Activated T-cell treated with anti-CD3 and anti-CD28 coated beads for 1 hour (primary cell): ENCODE results near the gene OR10Z1.

ENCODE experiments used
- DNase-seq: peaks from one replicate; pipeline ENCODE4 v3.0.0-alpha.2; 2020; ENCODE audit warnings: low read depth

Gene OR10Z1, protein sequence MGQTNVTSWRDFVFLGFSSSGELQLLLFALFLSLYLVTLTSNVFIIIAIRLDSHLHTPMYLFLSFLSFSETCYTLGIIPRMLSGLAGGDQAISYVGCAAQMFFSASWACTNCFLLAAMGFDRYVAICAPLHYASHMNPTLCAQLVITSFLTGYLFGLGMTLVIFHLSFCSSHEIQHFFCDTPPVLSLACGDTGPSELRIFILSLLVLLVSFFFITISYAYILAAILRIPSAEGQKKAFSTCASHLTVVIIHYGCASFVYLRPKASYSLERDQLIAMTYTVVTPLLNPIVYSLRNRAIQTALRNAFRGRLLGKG

DNA sequence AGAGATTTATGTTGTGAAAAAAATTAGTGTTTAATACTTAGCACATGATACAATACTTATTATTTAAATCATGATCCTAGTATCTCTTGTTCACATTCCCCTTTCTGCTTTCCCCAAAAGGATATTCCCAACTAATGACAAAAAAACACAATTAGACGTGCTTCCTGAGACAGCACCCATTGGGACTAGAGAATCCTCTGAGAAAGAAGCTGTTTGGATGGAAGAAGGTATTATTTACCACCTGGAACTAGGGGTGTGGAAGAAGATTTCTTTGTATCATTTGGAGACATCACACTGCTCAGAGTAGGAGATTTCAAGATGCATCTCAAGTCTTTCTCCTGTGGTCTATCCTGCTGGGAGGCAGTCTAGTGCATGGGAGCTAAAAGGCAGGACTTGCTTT lies at the start of gene OR10Z1:
Gene OR10Z1 (plus strand): TSS at position 301 of the 400 bp plus-strand sequence. CDS start 1,171 bp downstream, outside the sequence.
- no peak for DNase-seq

DNA sequence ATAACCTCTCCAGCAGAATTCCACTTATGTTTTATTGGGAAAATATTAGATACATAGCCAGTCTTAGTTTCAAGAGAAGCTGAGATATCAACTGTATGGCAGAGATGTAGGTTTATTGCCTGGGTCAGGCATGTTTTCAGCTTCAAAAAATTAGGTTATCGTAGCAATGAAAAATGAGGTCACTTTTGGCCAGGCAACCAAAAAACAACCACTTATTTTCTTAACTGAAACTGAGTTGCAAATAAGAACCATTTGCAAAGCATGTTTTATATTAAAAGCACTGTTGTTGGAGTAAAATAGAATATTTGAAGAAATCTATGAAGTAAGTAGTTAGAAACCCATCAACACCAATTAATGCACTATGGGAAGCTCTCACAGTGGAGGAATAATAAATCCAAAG lies 45.4 kb upstream of the OR10Z1 start:
- no peak for DNase-seq

DNA sequence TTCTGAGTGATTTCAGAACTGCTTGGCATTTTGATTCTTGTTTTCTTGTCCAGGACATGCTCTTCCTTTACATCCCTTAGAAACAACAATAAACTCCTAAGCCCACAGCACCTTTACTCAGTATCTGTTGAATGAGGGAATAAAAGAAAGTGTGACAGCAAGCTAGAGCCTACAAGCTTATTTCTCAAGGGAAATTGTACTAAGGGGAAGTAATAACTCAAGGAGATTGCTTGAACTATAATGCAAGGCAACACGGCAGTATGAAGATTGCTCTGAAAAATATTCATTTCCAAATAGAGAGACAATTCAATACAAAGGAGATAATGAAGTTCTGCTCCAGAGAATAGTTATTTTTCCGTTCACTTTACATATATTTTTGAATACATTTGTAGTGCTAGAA lies 41.2 kb upstream of the OR10Z1 start:
- no peak for DNase-seq

DNA sequence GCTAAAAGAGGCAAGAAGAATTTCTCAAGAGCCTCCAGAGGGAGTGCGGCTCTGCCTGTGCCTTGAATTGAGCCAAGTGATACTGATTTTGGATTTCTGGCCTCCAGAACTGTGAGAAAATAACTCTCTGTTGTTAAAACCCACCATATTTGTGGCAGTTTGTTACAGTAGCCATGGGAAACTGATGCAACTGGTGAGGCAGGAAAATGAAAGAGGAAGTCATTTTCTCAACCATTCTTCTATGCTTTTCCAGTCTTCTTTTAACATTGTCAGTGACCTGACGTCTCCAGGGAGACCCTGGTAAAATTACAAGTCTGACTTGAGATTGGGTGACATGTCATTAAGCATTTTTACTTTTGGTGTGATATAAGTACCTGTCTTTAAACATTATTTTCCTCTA lies 40.5 kb upstream of the OR10Z1 start:
- no peak for DNase-seq

DNA sequence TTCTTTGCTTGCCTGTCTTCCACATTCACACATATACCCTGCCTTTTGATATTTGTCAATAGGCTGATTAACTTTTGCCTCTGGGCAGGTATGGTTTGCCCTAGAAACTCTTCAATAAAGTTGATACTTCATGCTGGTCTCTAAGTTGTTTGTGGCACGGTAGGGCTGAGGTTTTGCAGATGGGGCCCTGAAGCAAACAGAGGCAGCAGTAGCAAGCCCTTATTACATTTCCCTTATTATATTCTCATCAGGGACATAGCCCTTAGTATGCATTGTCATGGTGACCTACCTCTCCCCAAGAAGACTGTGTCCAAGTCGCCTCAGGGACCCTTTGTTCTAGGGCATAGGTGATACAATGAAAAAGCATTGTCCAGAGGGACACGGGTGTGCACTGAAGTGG lies 34.6 kb upstream of the OR10Z1 start, which contains the start of gene OR6P1:
Gene OR6P1 (minus strand): TSS at position 101 of the 400 bp plus-strand sequence. CDS start 6,976 bp downstream, outside the sequence.
- no peak for DNase-seq

DNA sequence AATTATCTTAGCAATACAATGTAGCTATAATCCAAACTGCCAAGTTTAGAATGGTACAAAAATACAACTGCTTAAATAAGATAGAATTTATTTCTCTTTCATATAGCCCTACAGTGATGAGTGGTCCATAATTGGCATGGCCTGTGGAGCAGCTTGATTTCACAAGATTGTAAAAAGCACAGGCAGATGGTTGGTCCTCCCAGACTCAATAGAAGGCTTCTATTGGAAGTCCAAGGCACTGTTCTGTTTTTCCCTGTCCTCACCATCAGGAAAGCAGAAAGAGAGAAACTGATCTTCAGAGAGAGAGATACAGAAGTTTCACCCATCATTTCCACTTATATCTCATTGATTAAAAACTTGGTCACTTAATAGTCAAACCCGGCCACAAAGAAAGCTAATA lies 32.8 kb upstream of the OR10Z1 start:
- no peak for DNase-seq

DNA sequence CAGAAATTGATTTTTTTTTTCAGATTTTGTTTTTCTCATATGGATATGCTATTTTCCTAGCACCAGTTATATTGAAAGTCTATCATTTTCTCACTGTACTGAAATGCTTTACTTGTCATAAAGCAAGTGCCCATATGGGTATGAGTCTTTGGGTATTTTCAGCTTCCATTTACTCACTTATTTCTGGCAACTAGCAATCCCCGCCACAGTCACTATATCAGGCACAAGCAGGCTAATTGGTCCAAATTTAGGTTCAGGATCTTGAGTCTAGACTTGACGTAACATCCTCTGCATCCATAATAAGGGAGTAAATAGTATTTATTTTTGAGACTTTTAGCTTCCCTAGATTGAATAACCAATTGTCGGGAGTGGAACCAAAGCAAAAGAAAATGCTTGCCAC lies 27.5 kb upstream of the OR10Z1 start:
- no peak for DNase-seq

DNA sequence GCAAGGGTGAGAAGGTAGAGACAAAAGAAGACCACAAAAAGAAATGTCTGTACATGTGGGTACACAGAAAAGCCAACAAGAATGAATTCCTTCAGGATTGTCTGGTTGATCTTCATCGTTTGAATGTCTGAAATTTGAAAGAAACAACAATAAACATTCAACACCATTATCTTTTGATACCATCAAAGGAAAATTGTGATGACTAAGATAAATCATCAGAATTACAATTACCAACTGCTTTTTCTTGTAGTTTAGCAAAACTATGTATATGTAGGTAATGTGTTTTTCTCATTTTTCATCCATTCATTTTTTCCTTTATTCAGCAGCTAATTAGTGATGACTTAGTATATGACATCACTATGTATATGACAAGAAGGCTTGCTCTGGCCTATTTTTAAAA lies 25.3 kb upstream of the OR10Z1 start, which contains the start of gene OR10X1:
Gene OR10X1 (minus strand): TSS at position 167 of the 400 bp plus-strand sequence. CDS start 0 bp downstream, at position 167.
- DNase-seq: no peak

DNA sequence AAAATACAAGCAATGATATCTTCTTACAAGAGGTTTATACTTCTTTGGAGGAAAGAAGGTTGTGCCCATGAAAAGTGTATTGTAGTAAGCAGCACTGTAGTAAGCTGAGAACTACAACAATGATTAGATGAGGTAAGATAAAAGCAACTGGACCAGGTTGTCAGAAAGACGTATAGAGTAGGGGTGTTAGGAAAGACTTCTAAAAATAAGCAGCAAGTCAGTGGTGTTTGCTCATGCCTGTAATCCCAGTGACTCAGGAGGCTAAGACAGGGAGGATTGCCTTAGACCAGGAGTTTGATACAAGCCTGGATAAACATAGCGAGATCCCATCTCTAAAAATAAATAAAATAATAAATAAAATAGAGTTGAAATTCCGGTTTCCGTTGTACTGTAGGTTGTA lies 21.1 kb upstream of the OR10Z1 start:
- DNase-seq: no peak

DNA sequence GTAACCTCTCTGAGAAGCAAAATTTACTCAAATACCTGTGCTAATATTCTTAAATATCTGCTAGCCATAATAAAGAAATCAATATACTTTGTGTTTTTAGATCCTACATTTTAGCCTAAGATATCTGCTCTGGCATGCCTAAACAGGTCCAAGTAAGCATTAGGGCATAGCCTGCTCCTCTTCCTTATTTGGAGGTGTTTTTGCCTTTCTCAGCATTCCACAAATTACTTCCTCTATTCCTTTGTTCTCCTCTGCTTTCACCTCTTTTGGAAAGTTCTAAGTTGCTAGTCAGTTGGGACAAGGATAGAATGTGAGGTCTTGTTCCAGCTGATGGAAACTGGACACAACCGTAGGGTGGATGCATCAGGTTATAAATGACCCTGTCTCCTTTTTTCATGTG lies 18.1 kb upstream of the OR10Z1 start:
- no peak for DNase-seq

DNA sequence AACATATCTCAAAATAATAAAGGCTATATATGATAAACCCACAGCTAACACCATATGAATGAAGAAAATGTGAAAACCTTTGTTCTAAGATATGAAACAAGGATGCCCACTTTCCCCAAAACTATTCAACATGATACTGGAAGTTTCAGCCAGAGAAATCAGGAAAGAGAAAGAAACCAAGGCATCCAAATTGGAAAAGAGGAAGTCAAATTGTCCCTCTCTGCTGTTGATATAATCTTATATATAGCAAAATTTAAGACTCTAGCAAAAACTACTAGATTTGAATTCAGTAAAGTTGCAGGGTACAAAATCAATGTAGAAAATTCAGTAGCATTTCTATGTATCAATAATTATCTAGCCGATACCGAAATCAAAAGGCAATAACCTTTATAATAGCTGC lies 4.3 kb upstream of the OR10Z1 start:
- no peak for DNase-seq

DNA sequence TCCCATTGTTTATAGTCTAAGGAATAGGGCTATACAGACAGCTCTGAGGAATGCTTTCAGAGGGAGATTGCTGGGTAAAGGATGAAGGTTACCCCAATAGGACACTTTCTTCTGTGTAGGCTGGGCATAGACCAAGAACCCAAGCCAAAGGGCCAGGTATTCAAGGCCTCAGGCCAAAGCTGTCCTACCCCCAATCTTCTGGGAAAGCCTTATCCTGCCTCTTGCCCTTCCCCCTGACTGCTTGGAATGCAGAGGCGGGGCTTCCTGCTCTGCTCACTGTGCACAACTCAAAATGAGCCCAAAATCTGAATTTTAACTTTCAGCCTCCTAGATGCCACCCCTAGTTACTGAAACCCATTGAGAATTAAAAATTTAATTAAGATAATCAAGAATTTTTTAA lies 2.2 kb downstream of the OR10Z1 start:
- DNase-seq: no peak

DNA sequence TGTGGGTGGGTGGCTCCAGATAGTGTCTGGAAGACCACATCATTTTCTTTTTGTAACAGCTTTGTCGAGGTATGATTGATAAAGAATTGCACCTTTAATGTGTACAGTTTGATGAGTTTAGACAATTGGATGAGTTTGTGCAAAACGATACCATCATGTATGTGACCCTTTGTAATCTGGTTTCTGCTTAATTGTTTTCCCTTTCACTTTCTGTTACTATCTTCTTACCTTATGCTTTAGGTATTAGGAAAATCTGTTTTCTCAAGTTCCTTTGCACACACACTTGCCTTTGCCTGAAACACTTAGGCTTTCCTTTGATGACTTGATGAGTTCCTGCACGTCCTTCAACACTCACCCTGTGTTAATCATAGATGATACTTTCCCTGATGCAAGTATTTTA lies 6.8 kb downstream of the OR10Z1 start:
- DNase-seq: no peak

DNA sequence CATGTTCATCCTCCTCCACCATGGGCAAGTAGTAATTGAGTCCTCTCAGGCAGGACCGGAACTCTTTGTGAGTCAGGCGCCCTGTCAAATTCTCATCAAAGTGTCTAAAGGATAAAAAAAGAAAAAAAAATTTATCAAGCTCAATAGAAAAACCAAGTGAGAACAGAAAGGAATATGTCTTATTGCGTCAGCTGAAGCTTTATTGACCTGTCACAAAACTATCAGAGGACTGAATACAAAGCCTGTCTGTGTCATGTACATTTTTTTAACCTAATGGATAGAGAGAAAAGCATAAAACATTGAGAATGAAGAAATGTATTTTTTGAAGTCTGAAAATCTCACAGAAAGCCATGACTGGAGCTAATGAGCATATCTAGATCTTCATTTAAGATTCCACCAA lies 8.7 kb downstream of the OR10Z1 start:
- no peak for DNase-seq

DNA sequence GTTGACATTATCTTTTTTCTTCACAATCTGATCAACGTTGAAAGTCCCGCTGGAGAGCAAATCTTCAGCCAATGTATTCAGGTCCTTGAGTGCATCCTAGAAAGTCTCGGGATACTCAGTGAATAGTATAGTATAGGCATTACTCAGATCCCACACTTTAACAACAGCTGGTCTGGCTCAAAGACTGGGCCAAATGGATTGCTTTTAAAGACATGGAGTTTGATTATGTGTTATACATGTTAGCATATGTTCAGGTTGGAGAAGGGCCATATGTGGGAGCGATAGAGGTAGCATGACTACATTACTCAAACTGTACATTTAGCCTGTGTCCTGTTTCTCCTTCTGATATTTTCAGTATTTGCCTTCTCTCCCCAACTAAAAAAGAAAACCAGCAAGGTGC lies 33.1 kb downstream of the OR10Z1 start:
- no peak for DNase-seq

DNA sequence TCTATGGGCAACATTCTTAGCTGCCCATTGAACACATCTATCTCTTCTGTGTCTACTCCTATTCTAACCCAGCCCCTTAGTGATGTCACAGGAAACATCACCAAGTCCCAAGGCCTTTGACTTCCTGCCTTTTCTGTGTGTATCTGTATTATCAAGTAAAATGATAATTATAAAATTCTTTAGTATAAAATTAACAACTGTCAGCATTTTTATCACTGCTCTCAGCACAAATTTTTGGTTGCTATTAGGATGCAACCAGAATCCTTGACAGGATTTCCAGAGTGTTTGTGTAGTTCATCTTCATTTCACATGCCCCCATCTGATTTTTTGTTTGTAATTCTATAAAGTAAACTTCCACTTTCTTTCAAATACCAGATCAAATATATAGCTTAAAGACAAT lies 33.8 kb downstream of the OR10Z1 start:
- no peak for DNase-seq

DNA sequence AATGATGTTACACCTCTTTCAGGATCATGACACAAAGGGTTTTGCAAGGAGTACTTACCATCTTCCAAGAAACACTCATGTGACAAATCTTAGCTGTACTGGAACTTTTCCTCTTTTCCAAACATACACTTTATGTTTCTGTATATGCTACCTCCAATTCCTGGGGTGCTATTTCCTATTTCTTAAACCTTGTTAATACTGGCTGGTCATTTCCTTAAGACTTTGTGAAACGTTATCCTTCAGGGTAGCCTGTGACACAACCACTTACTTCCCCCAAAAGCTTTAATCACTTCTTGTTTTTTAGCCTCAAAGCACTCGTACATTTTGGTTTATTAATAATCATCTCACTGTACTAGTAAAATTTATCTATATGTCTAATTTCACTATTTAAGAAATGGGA lies 39.4 kb downstream of the OR10Z1 start:
- DNase-seq: no peak

DNA sequence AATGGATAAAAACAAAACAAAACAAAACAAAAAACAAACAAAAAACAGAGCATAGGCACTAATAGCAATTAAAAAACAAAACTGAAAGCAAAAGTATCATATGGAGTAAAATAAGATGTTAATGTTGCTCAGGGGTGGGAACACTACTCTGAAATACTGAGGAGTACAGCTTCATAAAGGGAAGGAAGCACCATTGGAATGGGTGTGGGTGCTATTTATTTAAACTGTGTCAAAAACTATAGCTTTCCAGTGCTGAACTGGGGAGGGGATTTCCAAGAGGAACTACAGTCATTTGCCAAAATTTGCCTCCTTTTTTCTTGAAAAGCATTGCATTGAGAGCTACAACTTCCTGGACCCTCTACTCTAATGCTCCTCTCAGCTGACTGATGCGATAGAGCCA lies 41.4 kb downstream of the OR10Z1 start:
- no peak for DNase-seq

DNA sequence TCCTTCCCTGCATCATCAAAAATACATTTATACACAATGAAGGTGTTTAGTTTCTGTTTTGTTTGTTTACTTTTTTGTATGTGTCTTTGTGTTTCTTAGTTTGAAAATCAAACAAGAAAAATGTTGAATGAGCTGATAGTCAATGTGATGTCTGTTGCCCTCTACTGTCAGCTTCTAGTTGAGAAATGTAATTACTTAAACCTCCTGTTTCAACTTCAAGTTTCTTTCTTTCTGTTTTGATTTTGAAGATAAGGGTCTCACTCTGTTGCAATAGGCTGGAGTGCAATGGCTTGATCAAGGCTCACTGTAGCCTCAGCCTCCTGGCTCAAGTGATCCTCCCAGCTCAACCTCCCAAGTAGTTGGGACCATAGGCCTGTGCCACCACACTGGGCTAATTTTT lies 44.0 kb downstream of the OR10Z1 start:
- DNase-seq: no peak

DNA sequence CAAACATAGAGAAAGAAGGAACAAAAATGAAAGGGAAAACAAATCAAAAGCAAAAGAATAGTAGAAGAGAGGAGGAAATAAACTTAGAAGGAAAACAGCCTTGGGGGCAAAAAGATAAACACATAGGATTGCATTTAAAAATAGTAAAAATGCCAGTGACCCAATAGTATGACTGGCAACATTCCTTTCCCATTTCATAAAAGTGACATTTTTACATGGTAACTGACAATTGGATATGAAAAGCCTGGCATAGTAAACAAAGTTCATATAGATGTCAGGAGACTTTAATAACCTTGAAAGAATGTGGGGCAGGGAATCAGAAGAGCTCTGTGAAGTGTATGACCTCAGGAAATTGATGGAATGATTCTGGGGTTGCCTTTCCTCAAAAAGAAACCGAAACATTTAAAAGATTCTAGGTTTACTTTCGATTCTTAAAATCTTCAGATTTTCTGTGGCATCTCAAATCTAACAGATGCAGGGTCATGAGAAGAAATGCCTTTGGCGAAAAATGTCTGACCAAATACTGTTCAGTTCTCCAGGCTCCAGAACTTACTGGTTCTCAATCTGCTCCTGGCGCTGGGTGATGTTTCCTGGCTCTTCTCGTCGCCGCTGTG lies 47.8 kb downstream of the OR10Z1 start:
- no peak for DNase-seq

DNA sequence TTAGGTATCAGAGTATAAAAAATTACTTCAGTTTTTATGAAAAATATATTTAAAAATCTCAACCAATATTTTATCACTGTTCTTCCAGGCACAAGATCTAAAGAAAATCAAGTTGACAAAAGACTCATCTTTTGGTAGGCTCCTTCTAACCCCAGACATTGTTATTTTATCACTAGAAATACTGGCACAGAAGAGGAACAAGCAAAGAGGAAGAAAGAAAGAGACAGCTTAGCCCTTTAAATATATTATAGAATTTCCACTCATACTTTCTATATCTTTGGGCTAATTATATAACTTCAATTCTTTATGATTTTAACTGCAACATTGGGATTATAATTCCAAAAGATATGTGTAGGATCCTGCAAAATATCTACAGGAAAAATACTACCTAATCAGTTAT lies 49.0 kb downstream of the OR10Z1 start:
- no peak for DNase-seq

DNA sequence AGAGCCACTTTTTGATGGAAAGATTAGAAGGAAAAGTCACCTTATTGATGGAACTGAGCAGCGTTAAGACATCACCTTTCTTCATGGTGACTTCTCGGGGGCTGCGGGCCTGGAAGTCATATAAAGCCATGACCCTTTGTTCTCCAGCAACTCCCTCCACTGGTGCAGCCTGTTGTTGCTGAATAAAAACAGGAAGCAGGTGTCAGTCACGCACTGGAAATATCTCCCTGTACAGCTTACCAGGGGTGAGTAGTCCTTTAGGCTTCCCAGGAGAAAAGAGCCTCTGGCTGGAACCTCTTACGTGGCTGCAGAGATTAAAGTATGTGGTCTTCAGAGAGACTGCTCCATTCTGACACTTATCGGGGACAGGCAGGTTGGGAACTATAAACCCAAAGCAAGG lies 49.5 kb downstream of the OR10Z1 start:
- no peak for DNase-seq
